ENCODE results near the gene PKD1.
"Not testable (repeated sequence)": the region's sequence is repeated elsewhere in the genome, so short reads cannot be mapped to it uniquely, and the experiment has no call there.

PKD1 gene

DNA sequence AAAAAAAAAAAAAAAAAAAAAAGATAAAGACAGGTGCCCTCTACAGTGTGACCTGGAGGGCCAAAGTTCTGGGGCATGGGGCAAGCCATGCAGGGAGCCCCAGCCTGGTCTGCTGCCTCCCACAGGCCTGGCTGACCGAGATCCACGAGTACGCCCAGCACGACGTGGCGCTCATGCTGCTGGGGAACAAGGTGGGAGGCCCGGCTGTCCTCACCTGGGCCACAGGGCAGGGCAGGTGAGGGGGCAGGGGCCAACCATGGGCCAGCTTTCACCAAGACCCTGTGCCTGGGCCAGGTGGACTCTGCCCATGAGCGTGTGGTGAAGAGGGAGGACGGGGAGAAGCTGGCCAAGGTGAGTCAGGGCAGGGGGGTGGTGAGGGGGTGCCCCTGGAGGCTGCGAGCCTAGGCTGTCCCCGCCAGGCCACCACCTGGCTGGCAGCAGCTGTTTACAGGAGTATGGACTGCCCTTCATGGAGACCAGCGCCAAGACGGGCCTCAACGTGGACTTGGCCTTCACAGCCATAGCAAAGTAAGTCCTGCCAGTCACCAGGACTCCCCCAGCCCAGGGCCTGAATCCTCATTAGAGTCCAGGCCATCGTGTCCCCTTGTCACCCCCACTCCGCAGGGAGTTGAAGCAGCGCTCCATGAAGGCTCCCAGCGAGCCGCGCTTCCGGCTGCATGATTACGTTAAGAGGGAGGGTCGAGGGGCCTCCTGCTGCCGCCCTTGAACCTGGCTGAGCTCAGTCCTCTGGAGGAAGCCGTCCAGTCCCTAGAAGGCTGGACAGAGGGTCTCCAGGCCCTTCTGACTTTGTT lies 17.2 kb upstream of the PKD1 start:
- DNase-seq (ENCODE audit: insufficient read length, low spot score) (no peak), FAIRE-seq (no peak)

GRCh38 chr16:2151188-2152091 lies 15.7 kb upstream of the PKD1 start:
- DNase-seq (ENCODE audit: insufficient read length, low spot score) (no peak), FAIRE-seq (no peak)

DNA sequence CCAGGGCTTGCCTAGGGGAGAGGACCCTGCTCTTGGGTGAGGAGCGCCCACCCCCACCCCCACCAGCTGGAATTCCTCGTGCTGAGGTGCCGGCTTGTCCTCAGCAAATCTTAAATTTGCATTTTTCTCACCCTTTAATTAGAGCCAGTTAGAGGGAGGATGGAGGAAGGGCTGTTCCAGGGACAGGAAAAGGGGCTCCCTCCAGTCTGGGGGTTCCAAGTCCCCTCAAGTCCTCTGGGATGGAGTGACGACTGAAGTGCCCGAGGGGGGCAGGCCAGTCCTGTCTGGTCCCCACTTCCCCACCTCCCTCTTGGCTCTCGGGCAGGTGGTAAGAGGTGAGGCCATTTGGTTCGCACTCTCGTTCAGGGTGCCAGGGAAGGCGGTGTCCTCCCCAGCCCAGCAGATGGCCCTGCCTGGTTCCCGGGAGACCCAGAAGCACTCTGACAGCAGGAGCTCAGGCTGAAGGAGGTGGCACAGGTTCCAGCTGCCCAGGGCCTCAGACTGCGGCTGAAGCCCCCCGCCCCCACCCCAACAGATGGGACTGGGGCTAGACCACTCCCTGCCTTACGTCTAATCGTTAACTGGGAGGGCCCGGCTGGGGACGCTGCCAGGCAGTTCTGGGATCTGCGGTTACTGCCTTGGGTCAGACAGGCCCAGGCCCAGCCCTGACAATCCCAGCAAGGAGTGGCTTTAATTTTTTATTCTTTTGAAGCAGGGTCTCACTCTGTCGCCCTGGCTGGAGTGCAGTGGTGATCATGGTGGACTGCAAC lies 14.9 kb upstream of the PKD1 start:
- no peak for FAIRE-seq
- no peak for DNase-seq (ENCODE audit: insufficient read length, low spot score)

DNA sequence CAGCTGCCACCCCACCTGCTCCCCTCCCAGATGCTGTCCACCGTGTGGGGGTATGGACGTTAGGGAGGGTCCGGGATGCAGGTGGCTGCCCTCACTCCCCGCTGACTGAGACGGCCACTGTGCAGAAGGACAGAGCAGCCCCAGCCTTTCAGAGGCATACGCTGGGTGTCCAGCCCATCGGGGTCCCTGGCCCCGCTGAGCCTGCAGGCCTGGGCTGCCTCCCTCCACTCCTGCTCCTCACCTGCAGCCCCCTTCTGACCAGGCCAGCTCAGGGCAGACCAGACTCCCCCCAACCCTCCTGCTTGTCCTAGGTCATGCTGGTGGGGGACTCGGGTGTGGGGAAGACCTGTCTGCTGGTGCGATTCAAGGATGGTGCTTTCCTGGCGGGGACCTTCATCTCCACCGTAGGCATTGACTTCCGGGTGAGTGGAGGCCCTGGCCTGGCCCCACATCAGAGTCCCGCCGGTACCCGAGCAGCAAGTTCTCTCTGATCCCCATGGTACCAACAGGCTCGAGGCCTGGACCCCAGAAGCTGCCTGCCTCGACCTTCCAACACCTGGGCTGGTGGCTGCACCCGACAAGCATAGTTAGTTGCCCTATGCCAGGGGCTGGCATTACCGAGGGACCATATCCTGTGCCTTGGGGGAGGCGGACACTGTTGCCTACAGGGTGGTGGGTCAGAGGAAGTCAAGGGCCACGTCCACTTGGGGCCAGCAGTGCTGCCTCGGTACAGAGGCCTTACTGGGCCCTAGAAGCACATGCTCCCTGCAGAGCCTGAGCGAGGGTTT lies 14.1 kb upstream of the PKD1 start:
- DNase-seq (ENCODE audit: insufficient read length, low spot score), result no peak
- FAIRE-seq, result no peak

GRCh38 chr16:2148714-2149629 lies 13.3 kb upstream of the PKD1 start:
- DNase-seq (ENCODE audit: insufficient read length, low spot score) (no peak), FAIRE-seq (no peak)

DNA sequence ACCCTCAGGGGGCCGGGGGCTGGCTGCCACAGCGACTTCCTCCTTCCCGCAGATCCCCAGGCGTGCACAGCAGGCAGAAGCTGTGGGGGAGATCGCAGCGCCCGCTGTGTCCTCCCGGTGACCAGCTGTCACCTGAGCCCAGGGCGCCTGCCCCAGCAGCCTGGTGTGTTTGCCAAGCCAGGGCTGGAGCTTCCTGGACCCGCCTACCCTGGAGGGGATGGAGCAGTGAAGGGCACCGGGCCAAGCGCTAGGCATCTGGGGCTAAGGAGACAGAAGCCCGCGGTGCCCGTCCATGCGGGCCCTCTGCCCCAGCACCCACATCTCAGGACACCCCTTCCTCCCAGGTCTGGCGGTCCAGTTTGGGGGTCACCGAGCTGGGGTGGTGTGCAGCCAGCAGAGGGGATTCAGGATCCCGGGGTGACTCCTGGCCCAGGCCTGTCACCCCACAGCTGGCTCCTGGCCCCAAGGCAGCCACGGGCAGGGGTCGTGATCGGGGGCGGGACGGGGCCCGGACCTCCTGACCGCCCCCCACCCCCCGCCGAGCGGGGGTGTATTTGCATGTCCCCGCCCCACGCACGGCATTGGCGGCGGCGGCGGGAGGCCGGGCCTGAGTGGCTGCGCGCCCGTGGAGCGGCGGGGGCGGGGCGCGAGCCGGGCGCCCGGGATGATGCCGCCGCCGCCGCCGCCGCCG lies 12.4 kb upstream of the PKD1 start, which contains the start of gene RAB26:
Gene RAB26, plus strand, starts transcription at position 645 of the 691 bp plus-strand sequence. CDS start 159 bp downstream, outside the sequence.
- FAIRE-seq (peak; percentile 76), DNase-seq (ENCODE audit: insufficient read length, low spot score) (peak; percentile 64)

DNA sequence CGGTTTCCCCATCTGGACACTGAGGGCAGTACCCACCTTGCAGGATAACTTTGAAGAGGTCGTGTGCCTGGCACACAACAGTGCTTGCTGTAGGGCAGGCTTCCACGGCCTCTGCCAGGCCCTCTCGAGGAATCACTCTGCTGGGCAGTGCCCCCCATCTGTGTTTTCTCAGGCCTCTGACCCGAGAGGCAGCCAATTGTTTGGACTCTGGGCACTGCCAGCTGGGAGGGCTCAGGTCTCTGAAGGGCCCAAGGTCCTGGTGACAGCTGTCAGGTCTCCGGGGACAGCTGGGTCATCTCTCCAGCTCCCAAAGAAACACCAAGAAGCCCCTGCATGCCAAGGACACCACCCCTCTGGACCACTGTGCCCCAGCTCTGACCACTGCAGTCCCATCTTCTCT lies 11.7 kb upstream of the PKD1 start:
- FAIRE-seq (no peak), DNase-seq (ENCODE audit: insufficient read length, low spot score) (no peak)

DNA sequence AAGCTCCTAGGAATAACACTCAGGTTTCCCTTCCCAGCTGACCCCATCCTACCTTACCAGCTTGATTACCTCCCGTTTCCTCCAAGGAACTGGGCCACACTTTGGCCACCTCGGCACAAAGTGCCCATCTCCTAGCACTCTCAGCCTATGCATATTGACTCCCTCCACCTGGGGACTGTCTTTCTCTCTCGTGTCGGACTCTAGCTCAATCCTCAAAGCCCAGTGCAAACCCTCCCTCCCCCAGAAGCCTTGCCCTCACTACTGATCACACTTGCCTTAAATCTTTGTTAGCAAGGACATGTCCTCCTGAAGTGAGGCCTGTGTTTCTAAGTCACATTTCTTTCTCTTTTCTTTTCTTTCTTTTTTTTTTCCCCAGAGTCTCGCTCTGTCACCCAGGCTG lies 10.1 kb upstream of the PKD1 start:
- FAIRE-seq, result no peak

DNA sequence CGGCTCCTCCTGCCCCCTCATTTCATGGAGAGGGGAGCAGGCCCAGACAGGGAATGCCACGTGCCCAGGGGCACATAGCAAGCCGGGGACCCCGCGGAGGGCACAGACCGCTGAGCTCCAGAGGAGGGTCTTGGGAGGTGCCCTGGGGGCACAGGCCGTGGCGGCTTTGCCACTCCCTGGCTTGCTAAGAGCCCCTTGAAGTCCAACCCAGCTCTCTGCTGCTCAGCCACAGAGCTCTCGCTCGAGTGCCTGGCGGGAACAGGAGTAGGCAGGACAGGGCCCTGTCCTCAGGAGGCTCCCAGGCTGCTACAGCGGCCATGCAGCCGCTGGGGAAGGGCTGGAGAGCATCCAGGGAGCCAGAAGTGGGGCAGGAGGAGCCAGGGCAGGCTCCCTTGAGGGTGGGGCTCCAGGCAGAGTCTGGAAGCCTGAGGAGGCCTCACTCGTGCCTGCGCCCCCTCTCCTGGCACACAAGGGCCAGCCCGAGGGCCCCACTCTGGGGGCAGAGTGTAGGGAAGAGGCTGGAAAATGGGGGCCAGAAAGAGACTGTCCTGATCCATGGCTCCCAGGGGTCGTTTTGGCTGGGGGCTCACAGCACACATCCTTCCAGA lies 8.3 kb upstream of the PKD1 start:
- no peak for DNase-seq (ENCODE audit: insufficient read length, low spot score)
- FAIRE-seq, result no peak

More for the DNA sequence above, 10.1 kb upstream of the PKD1 start:
- DNase-seq (ENCODE audit: insufficient read length, low spot score), result no peak

GRCh38 chr16:2142942-2143877 lies 7.5 kb upstream of the PKD1 start:
- DNase-seq (ENCODE audit: insufficient read length, low spot score), result no peak
- no peak for FAIRE-seq

DNA sequence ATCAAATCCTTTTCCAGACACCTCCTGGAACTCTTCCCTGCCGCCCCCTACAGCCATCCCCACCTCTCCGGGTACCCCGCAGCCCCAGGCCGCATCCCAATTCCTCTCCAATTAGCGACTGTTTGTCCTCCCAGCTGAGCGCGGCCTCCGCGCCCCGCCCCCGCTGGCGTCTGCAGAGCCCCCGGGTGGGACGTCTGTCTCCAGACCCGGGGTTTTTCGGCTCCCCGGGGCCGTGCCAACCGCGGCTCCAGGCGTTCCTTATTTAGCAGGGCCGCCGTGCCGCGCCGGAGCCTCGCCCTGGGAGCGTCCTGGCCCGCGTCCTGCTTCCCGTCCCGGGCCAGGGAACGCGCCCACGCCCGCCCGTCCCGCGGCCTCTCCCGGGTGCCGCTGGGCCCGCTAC lies 627 bp downstream of the PKD1 start:
- not testable (repeated sequence) for DNase-seq (ENCODE audit: insufficient read length, low spot score); FAIRE-seq

DNA sequence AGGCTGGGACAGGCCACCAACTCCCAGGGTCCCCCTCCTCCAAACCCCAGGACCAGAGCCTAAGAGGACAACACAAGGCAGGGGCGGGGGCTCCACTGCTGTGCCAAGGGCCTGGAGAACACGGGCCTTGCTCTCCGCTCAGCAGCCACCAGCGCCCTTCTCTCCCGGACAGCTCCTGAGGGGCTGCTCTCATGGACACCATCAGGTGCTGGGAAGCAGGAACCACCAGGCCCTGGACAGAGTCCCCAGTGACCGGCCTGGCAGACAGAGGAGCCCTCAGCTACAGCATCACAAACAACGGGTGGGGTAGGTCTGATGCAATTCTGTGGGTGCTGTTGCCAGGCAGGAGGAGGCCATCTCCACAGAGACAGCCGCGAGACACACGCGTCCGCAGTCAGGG lies 1.9 kb downstream of the PKD1 start:
- DNase-seq (ENCODE audit: insufficient read length, low spot score); FAIRE-seq: not testable (repeated sequence)

- not testable (repeated sequence) for FAIRE-seq; DNase-seq (ENCODE audit: insufficient read length, low spot score)
Measured at GRCh38 chr16:2129890-2130447, 5.7 kb downstream of the PKD1 start.

DNA sequence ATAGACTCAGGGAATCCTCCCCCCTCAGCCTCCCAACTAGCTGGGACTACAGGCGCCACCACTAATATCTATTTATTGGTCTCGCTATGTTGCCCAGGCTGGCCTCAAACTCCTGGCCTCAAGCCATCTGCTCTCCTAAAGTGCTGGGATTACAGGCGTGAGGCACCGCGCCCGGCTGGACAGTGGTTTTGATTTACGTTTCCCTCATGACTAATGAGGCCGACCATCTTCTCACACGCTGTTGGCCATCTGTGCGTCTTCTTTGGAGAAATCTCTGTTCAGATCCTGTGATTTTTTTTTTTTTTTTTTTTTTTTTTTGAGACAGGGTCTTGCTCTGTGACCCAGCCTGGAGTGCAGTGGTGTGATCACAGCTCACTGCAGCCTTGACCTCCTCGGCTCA lies 6.4 kb downstream of the PKD1 start:
- DNase-seq (ENCODE audit: insufficient read length, low spot score); FAIRE-seq: not testable (repeated sequence)

DNA sequence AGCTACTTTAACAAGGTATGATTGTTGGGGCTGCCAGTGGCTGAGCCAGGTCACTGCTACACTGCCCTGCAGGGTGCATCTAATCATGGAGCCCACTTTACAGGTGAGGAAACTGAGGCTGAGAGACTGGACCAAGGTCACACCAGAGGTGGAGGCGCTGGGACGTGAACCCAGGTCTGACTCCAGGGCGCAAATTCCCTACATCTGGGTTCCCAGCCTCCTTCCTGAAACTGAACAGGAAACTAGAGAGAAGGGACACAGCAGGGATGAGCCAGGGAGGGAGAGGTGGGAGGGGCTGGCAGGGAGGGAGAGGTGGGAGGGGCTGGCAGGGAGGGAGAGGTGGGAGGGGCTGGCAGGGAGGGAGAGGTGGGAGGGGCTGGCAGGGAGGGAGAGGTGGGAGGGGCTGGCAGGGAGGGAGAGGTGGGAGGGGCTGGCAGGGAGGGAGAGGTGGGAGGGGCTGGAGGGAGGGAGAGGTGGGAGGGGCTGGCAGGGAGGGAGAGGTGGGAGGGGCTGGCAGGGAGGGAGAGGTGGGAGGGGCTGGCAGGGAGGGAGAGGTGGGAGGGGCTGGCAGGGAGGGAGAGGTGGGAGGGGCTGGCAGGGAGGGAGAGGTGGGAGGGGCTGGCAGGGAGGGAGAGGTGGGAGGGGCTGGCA lies 7.9 kb downstream of the PKD1 start:
- FAIRE-seq; DNase-seq (ENCODE audit: insufficient read length, low spot score): not testable (repeated sequence)
